Measurements from ENCODE around the gene ATPAF2.
"Not testable (repeated sequence)": the region's sequence is repeated elsewhere in the genome, so short reads cannot be mapped to it uniquely, and the experiment has no call there.

Gene ATPAF2

GRCh38 chr17:18009609-18010420 lies 29.2 kb downstream of the ATPAF2 start:
- no peak for DNase-seq

- DNase-seq, result no peak
These were observed 30.3 kb downstream of the ATPAF2 start for GRCh38 chr17:18008496-18009268.

- DNase-seq, result no peak
These were observed 32.3 kb downstream of the ATPAF2 start for GRCh38 chr17:18006495-18007239.

GRCh38 chr17:18005496-18005895 lies 33.5 kb downstream of the ATPAF2 start:
- DNase-seq, result no peak

- no peak for DNase-seq
These were observed 34.1 kb downstream of the ATPAF2 start for GRCh38 chr17:18004884-18005305.

GRCh38 chr17:18004345-18004744 lies 34.6 kb downstream of the ATPAF2 start:
- DNase-seq, result no peak

GRCh38 chr17:18002171-18002570 lies 36.8 kb downstream of the ATPAF2 start:
- no peak for DNase-seq

GRCh38 chr17:18000030-18000408 lies 38.9 kb downstream of the ATPAF2 start:
- no peak for DNase-seq

GRCh38 chr17:17999364-18000029 lies 39.5 kb downstream of the ATPAF2 start:
- no peak for DNase-seq

GRCh38 chr17:17998934-17999333 lies 40.0 kb downstream of the ATPAF2 start:
- no peak for DNase-seq

- DNase-seq, result not testable (repeated sequence)
These were observed 43.1 kb downstream of the ATPAF2 start for GRCh38 chr17:17995887-17996286.

- no peak for DNase-seq
These were observed 44.5 kb downstream of the ATPAF2 start for GRCh38 chr17:17994271-17995069.

- no peak for DNase-seq
These were observed 45.1 kb downstream of the ATPAF2 start for GRCh38 chr17:17993852-17994251.

GRCh38 chr17:17993366-17993765 lies 45.6 kb downstream of the ATPAF2 start:
- DNase-seq, result no peak

- DNase-seq, result no peak
These were observed 48.7 kb downstream of the ATPAF2 start for GRCh38 chr17:17990282-17990681.

GRCh38 chr17:17989618-17990017 lies 49.4 kb downstream of the ATPAF2 start:
- no peak for DNase-seq

GRCh38 chr17:17989081-17989480 lies 49.9 kb downstream of the ATPAF2 start:
- DNase-seq, result no peak

- no peak for DNase-seq
These were observed 50.5 kb downstream of the ATPAF2 start for GRCh38 chr17:17988427-17988945.

GRCh38 chr17:17987901-17988300 lies 51.1 kb downstream of the ATPAF2 start:
- DNase-seq, result no peak

- DNase-seq, result no peak
These were observed 51.6 kb downstream of the ATPAF2 start for GRCh38 chr17:17987187-17987896.

GRCh38 chr17:17985555-17985954 lies 53.4 kb downstream of the ATPAF2 start:
- DNase-seq, result no peak

All from T-helper 9 cell (primary cell).